Measurements from ENCODE around the gene PPP1R36. TPM values are rescaled to one million over a fixed set of nuclear protein-coding genes. Genes with fewer than 3 reads are reported as not detected.

The PPP1R36 gene
- total and polyA plus RNA-seq, 2 of the 13 experiments (the other 11 are each of a cell fraction or from before 2014, with no cell fraction given): 0.11 to 0.17 TPM

DNA sequence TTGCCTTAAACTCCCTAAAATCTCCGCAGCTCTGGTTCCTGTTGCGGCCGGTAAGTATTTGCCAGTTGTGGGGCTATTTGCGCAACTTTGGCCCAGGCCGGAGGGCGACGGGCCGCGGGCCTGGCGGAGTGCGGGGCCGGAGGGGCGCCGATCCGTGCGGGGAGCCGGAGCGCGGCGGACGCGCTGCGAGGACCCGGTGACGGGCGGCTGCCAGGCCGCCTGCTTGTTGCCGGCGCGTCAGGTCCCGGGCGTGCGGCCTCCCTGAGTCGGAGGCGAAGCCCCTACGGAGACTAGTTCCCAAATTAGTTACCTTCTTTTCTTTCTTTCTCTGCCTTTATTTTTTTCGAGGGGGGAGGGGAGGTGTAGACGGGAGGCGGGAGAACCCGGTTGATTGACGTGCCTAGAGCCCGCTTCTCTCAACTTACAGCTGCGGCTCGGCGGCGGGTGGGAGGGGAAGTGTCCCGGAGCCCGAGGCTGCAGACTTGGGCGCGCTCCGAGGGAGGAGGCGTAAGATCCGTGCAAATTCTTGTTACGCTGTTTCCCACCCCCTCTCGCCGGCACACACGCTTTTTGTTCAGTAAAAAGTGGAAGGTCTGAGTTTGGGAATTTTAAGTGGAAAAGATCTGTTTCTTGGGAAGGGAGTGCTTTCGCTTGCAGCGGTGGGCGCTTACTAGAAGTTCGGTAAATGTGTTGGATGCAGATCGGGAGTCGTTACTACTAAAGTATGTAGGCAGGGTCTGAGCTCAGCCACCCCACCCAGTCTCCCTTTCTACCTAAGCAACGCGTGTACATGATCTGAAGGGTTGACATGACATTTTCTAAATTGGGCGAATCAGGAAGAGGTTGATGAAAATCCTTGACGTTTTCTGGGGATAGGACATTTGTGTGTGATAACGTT lies 44.6 kb upstream of the PPP1R36 start (continued):
- TF ChIP-seq, protein P1, sequence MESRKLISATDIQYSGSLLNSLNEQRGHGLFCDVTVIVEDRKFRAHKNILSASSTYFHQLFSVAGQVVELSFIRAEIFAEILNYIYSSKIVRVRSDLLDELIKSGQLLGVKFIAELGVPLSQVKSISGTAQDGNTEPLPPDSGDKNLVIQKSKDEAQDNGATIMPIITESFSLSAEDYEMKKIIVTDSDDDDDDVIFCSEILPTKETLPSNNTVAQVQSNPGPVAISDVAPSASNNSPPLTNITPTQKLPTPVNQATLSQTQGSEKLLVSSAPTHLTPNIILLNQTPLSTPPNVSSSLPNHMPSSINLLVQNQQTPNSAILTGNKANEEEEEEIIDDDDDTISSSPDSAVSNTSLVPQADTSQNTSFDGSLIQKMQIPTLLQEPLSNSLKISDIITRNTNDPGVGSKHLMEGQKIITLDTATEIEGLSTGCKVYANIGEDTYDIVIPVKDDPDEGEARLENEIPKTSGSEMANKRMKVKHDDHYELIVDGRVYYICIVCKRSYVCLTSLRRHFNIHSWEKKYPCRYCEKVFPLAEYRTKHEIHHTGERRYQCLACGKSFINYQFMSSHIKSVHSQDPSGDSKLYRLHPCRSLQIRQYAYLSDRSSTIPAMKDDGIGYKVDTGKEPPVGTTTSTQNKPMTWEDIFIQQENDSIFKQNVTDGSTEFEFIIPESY (CRISPR knock-in tag; IDR thresholded peaks at IDR 0.05): no peak
- TF ChIP-seq ARID3A (IDR thresholded peaks at IDR 0.05; ENCODE audit: low read depth, low read length) (no peak), NFIC (IDR thresholded peaks at IDR 0.05; ENCODE audit: low read length) (no peak), MBNL3 (CRISPR knock-in tag; conservative IDR thresholded peaks at IDR 0.05) (no peak), NFATC3 (CRISPR knock-in tag; IDR thresholded peaks at IDR 0.05) (no peak), CCAR2 (optimal IDR thresholded peaks at IDR 0.05; ENCODE audit: low read depth, low read length) (no peak), TOPORS (CRISPR knock-in tag; IDR thresholded peaks at IDR 0.05) (no peak), POLR2AphosphoS5 (IDR thresholded peaks at IDR 0.05; ENCODE audit: low read depth, low read length) (no peak), HMG20A (CRISPR knock-in tag; IDR thresholded peaks at IDR 0.05; ENCODE audit: borderline replicate concordance) (no peak), GATAD1 (CRISPR knock-in tag; IDR thresholded peaks at IDR 0.05) (0 out of 2 replicates have a peak, but pooled peaks have one; percentile 1), ZNF446 (CRISPR knock-in tag; IDR thresholded peaks at IDR 0.05) (0 out of 2 replicates have a peak, but pooled peaks have one; percentile 52), MTF1 (CRISPR knock-in tag; IDR thresholded peaks at IDR 0.05) (no peak), HNF1A (IDR thresholded peaks at IDR 0.05; ENCODE audit: low read depth) (no peak), HNF1A (CRISPR knock-in tag; IDR thresholded peaks at IDR 0.05; ENCODE audit: borderline replicate concordance) (no peak), FOXO1 (CRISPR knock-in tag; IDR thresholded peaks at IDR 0.05) (no peak), ZSCAN22 (CRISPR knock-in tag; IDR thresholded peaks at IDR 0.05) (no peak), ZSCAN21 (CRISPR knock-in tag; IDR thresholded peaks at IDR 0.05; ENCODE audit: borderline replicate concordance) (no peak), NKX3-1 (CRISPR knock-in tag; IDR thresholded peaks at IDR 0.05) (no peak), SP4 (CRISPR knock-in tag; IDR thresholded peaks at IDR 0.05) (peak; percentile 52), ZNF879 (CRISPR knock-in tag; IDR thresholded peaks at IDR 0.05) (no peak)
- TF ChIP-seq, protein P2, sequence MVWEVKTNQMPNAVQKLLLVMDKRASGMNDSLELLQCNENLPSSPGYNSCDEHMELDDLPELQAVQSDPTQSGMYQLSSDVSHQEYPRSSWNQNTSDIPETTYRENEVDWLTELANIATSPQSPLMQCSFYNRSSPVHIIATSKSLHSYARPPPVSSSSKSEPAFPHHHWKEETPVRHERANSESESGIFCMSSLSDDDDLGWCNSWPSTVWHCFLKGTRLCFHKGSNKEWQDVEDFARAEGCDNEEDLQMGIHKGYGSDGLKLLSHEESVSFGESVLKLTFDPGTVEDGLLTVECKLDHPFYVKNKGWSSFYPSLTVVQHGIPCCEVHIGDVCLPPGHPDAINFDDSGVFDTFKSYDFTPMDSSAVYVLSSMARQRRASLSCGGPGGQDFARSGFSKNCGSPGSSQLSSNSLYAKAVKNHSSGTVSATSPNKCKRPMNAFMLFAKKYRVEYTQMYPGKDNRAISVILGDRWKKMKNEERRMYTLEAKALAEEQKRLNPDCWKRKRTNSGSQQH (CRISPR knock-in tag; IDR thresholded peaks at IDR 0.05; ENCODE audit: low read depth): no peak

Data from HepG2 (cell line).